HEK293T (cell line): Measurements from ENCODE around the gene WDR62.

Source experiments
- ARNT ChIP-seq: fragments of 450-650 bp; IDR thresholded peaks from 2 replicates; pipeline ENCODE4 v1.6.1; 2017; ENCODE audit warnings: mild to moderate bottlenecking
- CTBP1 ChIP-seq: fragments of 450-650 bp; IDR thresholded peaks from 2 replicates; pipeline ENCODE4 v1.6.1; 2016; ENCODE audit warnings: borderline replicate concordance
- ELF4 ChIP-seq: fragments of 450-650 bp; IDR thresholded peaks from 2 replicates; pipeline ENCODE4 v1.6.1; 2017; ENCODE audit warnings: antibody characterized with exemption
- FOXA1 ChIP-seq: fragments of 450-650 bp; IDR thresholded peaks from 2 replicates; pipeline ENCODE4 v1.6.1; 2016; ENCODE audit warnings: mild to moderate bottlenecking
- FOXM1 ChIP-seq: fragments of 450-650 bp; IDR thresholded peaks from 2 replicates; pipeline ENCODE4 v1.6.1; 2017; ENCODE audit warnings: mild to moderate bottlenecking, borderline replicate concordance
- L3MBTL2 ChIP-seq: fragments of 450-650 bp; conservative IDR thresholded peaks from 2 replicates; pipeline ENCODE4 v1.6.1; 2016; ENCODE audit warnings: mild to moderate bottlenecking
- LEF1 ChIP-seq: fragments of 450-650 bp; IDR thresholded peaks from 2 replicates; pipeline ENCODE4 v1.6.1; 2017; ENCODE audit warnings: mild to moderate bottlenecking, borderline replicate concordance
- SP1 ChIP-seq: fragments of 450-650 bp; IDR thresholded peaks from 2 replicates; pipeline ENCODE4 v1.6.1; 2017
- SUZ12 ChIP-seq: fragments of 450-650 bp; IDR thresholded peaks from 2 replicates; pipeline ENCODE4 v1.6.1; 2016; ENCODE audit warnings: mild to moderate bottlenecking
- TARDBP ChIP-seq: fragments of 450-650 bp; IDR thresholded peaks from 2 replicates; pipeline ENCODE4 v1.6.1; 2016

DNA sequence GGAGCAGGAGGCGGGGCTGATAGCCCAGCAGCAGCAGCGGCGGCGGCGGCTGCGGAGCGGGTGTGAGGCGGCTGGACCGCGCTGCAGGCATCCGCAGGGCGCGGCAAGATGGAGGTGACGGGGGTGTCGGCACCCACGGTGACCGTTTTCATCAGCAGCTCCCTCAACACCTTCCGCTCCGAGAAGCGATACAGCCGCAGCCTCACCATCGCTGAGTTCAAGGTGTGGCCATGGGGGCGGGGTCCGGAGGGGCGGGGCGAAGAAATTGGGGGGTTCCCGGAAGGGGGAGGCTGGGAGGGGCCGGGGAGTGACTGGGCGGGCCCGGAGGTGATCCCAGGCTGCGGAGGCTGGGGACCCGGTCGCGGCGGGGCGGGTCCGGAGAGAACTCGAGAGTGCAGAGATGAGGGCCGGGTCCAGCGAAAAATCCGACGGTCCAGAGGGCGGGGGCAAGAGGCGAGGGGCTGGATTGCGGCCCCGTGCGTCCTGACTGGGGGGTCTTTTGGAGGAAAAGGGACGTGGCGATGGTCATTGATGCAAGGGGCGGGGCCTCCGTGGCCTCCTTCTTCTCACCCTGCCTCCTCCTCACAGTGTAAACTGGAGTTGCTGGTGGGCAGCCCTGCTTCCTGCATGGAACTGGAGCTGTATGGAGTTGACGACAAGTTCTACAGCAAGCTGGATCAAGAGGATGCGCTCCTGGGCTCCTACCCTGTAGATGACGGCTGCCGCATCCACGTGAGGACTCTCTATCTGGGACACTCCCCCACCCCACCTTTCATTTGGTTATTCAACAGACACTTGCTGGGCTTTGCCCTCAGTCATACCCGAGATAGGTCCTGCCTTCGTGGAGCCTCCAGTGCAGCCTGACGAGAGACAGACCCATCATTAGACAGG is 61.0 kb downstream of the WDR62 start, which contains the start of gene TBCB:
- no peak for TF ChIP-seq SUZ12
- no peak for TF ChIP-seq FOXA1
- no peak for TF ChIP-seq SP1
- TF ChIP-seq CTBP1 = no peak
- no peak for TF ChIP-seq L3MBTL2
- no peak for TF ChIP-seq LEF1
- TF ChIP-seq ELF4 = no peak
- no peak for TF ChIP-seq FOXM1
- no peak for TF ChIP-seq ARNT
- no peak for TF ChIP-seq TARDBP
